HCT116 (cell line): ENCODE results near the gene CSTA.

Experiments used
- CBX3 ChIP-seq: IDR thresholded peaks from 2 replicates; pipeline ENCODE4 v1.6.1; 2012; ENCODE audit warnings: low read depth
- CTCF ChIP-seq, 3 experiments: fragments of 200-600 bp in 1 of 3; sonication (generic) in 1 of 3; IDR thresholded peaks in 2 of 3; conservative IDR thresholded peaks in 1 of 3; 2 replicates each; pipeline ENCODE4 v1.5.1; 2012 to 2017; ENCODE audit warnings: low read depth in 2 of 3, low read length in 2 of 3, antibody characterized with exemption in 1 of 3, borderline replicate concordance in 1 of 3, control low read depth in 1 of 3, mild to moderate bottlenecking in 1 of 3, mixed read lengths in 1 of 3, mixed run types in 1 of 3, moderate library complexity in 1 of 3; ENCODE audit not compliant: insufficient read depth in 1 of 3
- ELF1 ChIP-seq: IDR thresholded peaks from 2 replicates; pipeline ENCODE4 v1.6.1; 2012; ENCODE audit warnings: low read depth, borderline replicate concordance
- EZH2phosphoT487 ChIP-seq: fragments of 200-600 bp; IDR thresholded peaks from 2 replicates; pipeline ENCODE4 v1.6.1; 2018; ENCODE audit warnings: antibody characterized with exemption, borderline replicate concordance
- MAX ChIP-seq: IDR thresholded peaks from 2 replicates; pipeline ENCODE4 v1.6.1; 2012
- POLR2A ChIP-seq: IDR thresholded peaks from 2 replicates; pipeline ENCODE4 v1.7.0; 2011; ENCODE audit warnings: borderline replicate concordance; ENCODE audit not compliant: insufficient read depth, insufficient read length; ENCODE audit errors: extremely low read depth
- REST ChIP-seq: IDR thresholded peaks from 2 replicates; pipeline ENCODE4 v1.6.1; 2012; ENCODE audit warnings: low read depth
- SIN3A ChIP-seq: IDR thresholded peaks from 2 replicates; pipeline ENCODE4 v1.6.1; 2012; ENCODE audit warnings: low read depth
- YY1 ChIP-seq: IDR thresholded peaks from 2 replicates; pipeline ENCODE4 v1.6.1; 2011; ENCODE audit warnings: low read length, low read depth, moderate library complexity, mild to moderate bottlenecking; ENCODE audit not compliant: insufficient replicate concordance; ENCODE audit errors: extremely low read depth
- ZBTB33 ChIP-seq: IDR thresholded peaks from 2 replicates; pipeline ENCODE4 v1.6.1; 2011; ENCODE audit warnings: mild to moderate bottlenecking, low read length, moderate library complexity; ENCODE audit not compliant: insufficient replicate concordance; ENCODE audit errors: extremely low read depth

- TF ChIP-seq CTCF (IDR thresholded peaks at IDR 0.05 in 2 of 3, conservative IDR thresholded peaks at IDR 0.05 in 1 of 3; ENCODE audit: borderline replicate concordance in 1 of 3, insufficient read depth in 1 of 3, low read depth in 2 of 3, low read length in 2 of 3) (no peak), SIN3A (no peak), MAX (no peak), CBX3 (no peak), ZBTB33 (no peak), POLR2A (no peak), ELF1 (no peak), EZH2phosphoT487 (no peak), YY1 (no peak), REST (no peak)
Observed at GRCh38 chr3:122387709-122388108, 62.7 kb downstream of the CSTA start.
